GM12878 (cell line): ENCODE results near the gene MACROD2. TPM values are rescaled to one million over a fixed set of nuclear protein-coding genes. Genes with fewer than 3 reads are reported as not detected.

Experiments used
- ATAC-seq: fragments of 200-7000 bp; cut with Tn5 transposase; 3 replicates; pipeline ENCODE4 v1.9.1; 2020; ENCODE audit warnings: mild to moderate bottlenecking, moderate library complexity
- BruUV-seq: library from RNA; stranded (reverse); fragments of 400-500 nt; replicated peaks from 2 replicates; lab custom pipeline; 2021; lab: Mats Ljungman, UMichigan
- CTCF ChIA-PET: fragments of 300-600 bp; sonication (Branson Sonifier 250); formaldehyde crosslinking; extraction: SDS; loops from one replicate; lab custom pipeline; 2021; ENCODE audit warnings: inconsistent platforms; lab: Yijun Ruan, JAX
- POLR2A ChIA-PET: fragments of 350-600 bp; formaldehyde crosslinking; extraction: SDS; loops from one replicate; lab custom pipeline; 2021; ENCODE audit warnings: inconsistent platforms; lab: Charles Lee
- RAD21 ChIA-PET: fragments of 300-600 bp; sonication (Branson Sonifier 250); formaldehyde crosslinking; loops from one replicate; lab custom pipeline; 2023; ENCODE audit warnings: antibody characterized with exemption; ENCODE audit not compliant: unreplicated experiment; lab: Charles Lee
- SMC1A ChIA-PET: fragments of 300-600 bp; sonication (Branson Sonifier 250); formaldehyde crosslinking; loops from one replicate; lab custom pipeline; 2023; ENCODE audit not compliant: unreplicated experiment, uncharacterized antibody; lab: Charles Lee
- DNase-seq: peaks from one replicate; pipeline ENCODE4 v3.0.0-alpha.2; 2011; ENCODE audit warnings: low read depth, low spot score
- FAIRE-seq: peaks from 3 replicates; lab custom pipeline; 2011; peaks lifted over from hg19 to GRCh38; lab: Jason Lieb, UNC
- H2AFZ ChIP-seq: 2 replicates; pipeline ENCODE4 v1.6.0; 2011; ENCODE audit warnings: low read depth, low read length, control low read depth; ENCODE audit not compliant: control insufficient read depth
- H3K27ac ChIP-seq: 2 replicates; pipeline ENCODE4 v1.5.1; 2011; ENCODE audit warnings: control low read depth; ENCODE audit not compliant: control insufficient read depth, insufficient read depth
- H3K27me3 ChIP-seq, 2 experiments: replicated peaks in 1 of 2; 2 replicates each; pipeline versions ENCODE4 v1.6.0 to v1.6.1; 2011; ENCODE audit warnings: low read length in 1 of 2; ENCODE audit not compliant: control insufficient read depth in 2 of 2, insufficient read depth in 2 of 2
- H3K36me3 ChIP-seq, 2 experiments: 2 replicates each; pipeline ENCODE4 v1.5.1; 2011; ENCODE audit warnings: low read length in 1 of 2; ENCODE audit not compliant: control insufficient read depth in 2 of 2, insufficient read depth in 2 of 2
- H3K4me1 ChIP-seq: 2 replicates; pipeline ENCODE4 v1.6.1; 2011; ENCODE audit warnings: mild to moderate bottlenecking, low read length, moderate library complexity, mixed read lengths; ENCODE audit not compliant: control insufficient read depth, insufficient read depth
- H3K4me2 ChIP-seq: 2 replicates; pipeline ENCODE4 v1.6.0; 2011; ENCODE audit warnings: control low read depth; ENCODE audit not compliant: control insufficient read depth, insufficient read depth
- H3K4me3 ChIP-seq: fragments of 200-600 bp; sonication (generic); 2 replicates; pipeline ENCODE4 v1.5.1; 2016
- H3K79me2 ChIP-seq: 2 replicates; pipeline ENCODE4 v1.6.0; 2011; ENCODE audit warnings: low read length; ENCODE audit not compliant: control insufficient read depth, insufficient read depth
- H3K9ac ChIP-seq: 2 replicates; pipeline ENCODE4 v1.8.0; 2011; ENCODE audit warnings: low read length, control low read depth, mixed read lengths; ENCODE audit not compliant: control insufficient read depth, insufficient read depth
- H3K9me3 ChIP-seq: replicated peaks from 3 replicates; pipeline ENCODE4 v1.5.1; 2011; ENCODE audit warnings: mild to moderate bottlenecking, low read length; ENCODE audit not compliant: control insufficient read depth, insufficient read depth
- H4K20me1 ChIP-seq: 2 replicates; pipeline ENCODE4 v1.6.0; 2011; ENCODE audit not compliant: control insufficient read depth, insufficient read depth
- CBX3 ChIP-seq: fragments of 200-600 bp; sonication (generic); IDR thresholded peaks from 2 replicates; pipeline ENCODE4 v1.6.1; 2016; ENCODE audit warnings: low read depth, borderline replicate concordance
- CHD1 ChIP-seq: IDR thresholded peaks from 2 replicates; pipeline ENCODE4 v1.6.1; 2012; ENCODE audit warnings: low read depth, low read length, improper control_type of control experiment
- CREB1 ChIP-seq: IDR thresholded peaks from 2 replicates; pipeline ENCODE4 v1.6.1; 2012; ENCODE audit warnings: low read depth, mild to moderate bottlenecking, inconsistent platforms
- EGR1 ChIP-seq, 2 experiments: IDR thresholded peaks; 1 replicate in 1 of 2; 2 replicates in 1 of 2; pipeline ENCODE4 v1.6.1; 2011 to 2012; ENCODE audit warnings: low read depth in 2 of 2, low read length in 2 of 2, borderline replicate concordance in 1 of 2, mild to moderate bottlenecking in 1 of 2, moderate library complexity in 1 of 2
- MTA3 ChIP-seq: IDR thresholded peaks from 2 replicates; pipeline ENCODE4 v1.6.1; 2012; ENCODE audit warnings: low read length, inconsistent platforms, borderline replicate concordance
- NR2C1 ChIP-seq: fragments of 450-650 bp; IDR thresholded peaks from 2 replicates; pipeline ENCODE4 v1.6.1; 2017; ENCODE audit warnings: antibody characterized with exemption, mild to moderate bottlenecking, moderate library complexity
- RB1 ChIP-seq: fragments of 450-650 bp; formaldehyde crosslinking; IDR thresholded peaks from 2 replicates; pipeline ENCODE4 v1.6.1; 2017; ENCODE audit warnings: mild to moderate bottlenecking, borderline replicate concordance
- RUNX3 ChIP-seq: IDR thresholded peaks from 2 replicates; pipeline ENCODE4 v1.6.1; 2012; ENCODE audit warnings: low read length, inconsistent platforms
- ZNF217 ChIP-seq: fragments of 450-650 bp; IDR thresholded peaks from 2 replicates; pipeline ENCODE4 v1.6.1; 2017; ENCODE audit warnings: antibody characterized with exemption, mild to moderate bottlenecking
- WGBS: methylation state at CpG from one replicate; pipeline ENCODE4 v1.1.6; 2016; ENCODE audit warnings: low lambda C conversion rate; ENCODE audit not compliant: insufficient replicate concordance, insufficient coverage; ENCODE audit errors: missing lambda C conversion rate; 5-methylcytosine and 5-hydroxymethylcytosine counted together
- in situ Hi-C: fragments of 300-500 bp; cut with MboI; formaldehyde crosslinking; loops from 9 replicates; pipeline ENCODE4 v1.14.3; 2018; ENCODE audit warnings: mixed read lengths
- intact Hi-C: fragments of 100-400 bp; cut with micrococcal nuclease; formaldehyde crosslinking; loops from one replicate; pipeline ENCODE4 v1.14.2; 2022; ENCODE audit not compliant: unreplicated experiment
- polyA plus RNA-seq, 11 experiments: library from polyadenylated mRNA; depleted of rRNA in 4 of 11; unstranded in 6 of 11; stranded (reverse) in 5 of 11; fragments of >200 nt; fragmentation: Nextera tagmentation in 4 of 11; fragmentation: Illumina TruSeq in 1 of 11; extraction: Ambion mirVana in 4 of 11; extraction: Trizol in 1 of 11; gene quantifications; 1 replicate in 1 of 11; 2 replicates in 10 of 11; pipeline versions ENCODE4 v1.2.1 to v1.2.3, GENCODE V29; 2011 to 2016; ENCODE audit warnings: inconsistent platforms in 2 of 11, missing spikeins in 2 of 11, low read depth in 1 of 11
- total RNA-seq, 4 experiments: library from RNA; depleted of rRNA in 3 of 4; stranded (reverse); fragments of >200 nt in 3 of 4; fragmentation: Illumina TruSeq in 1 of 4; extraction: Trizol in 1 of 4; gene quantifications; 2 replicates each; pipeline versions ENCODE4 v1.2.1 to v1.2.3, GENCODE V29; 2013 to 2021
- TF ChIP-seq, protein P1 (sequence below): fragments of 450-650 bp; conservative IDR thresholded peaks from 2 replicates; pipeline ENCODE4 v1.6.1; 2017; ENCODE audit warnings: mild to moderate bottlenecking, moderate library complexity
- TF ChIP-seq, protein P2 (sequence below): fragments of 450-650 bp; IDR thresholded peaks from 2 replicates; pipeline ENCODE4 v1.6.1; 2016; ENCODE audit warnings: mild to moderate bottlenecking
- TF ChIP-seq, protein P3 (sequence below): fragments of 450-650 bp; IDR thresholded peaks from 2 replicates; pipeline ENCODE4 v1.6.1; 2017; ENCODE audit warnings: antibody characterized with exemption, mild to moderate bottlenecking, moderate library complexity

MACROD2 gene
- total and polyA plus RNA-seq, 10 of the 15 experiments (the other 5 are each of a cell fraction or from before 2014, with no cell fraction given): 1.1 to 21.5 (median 2.2) TPM

DNA sequence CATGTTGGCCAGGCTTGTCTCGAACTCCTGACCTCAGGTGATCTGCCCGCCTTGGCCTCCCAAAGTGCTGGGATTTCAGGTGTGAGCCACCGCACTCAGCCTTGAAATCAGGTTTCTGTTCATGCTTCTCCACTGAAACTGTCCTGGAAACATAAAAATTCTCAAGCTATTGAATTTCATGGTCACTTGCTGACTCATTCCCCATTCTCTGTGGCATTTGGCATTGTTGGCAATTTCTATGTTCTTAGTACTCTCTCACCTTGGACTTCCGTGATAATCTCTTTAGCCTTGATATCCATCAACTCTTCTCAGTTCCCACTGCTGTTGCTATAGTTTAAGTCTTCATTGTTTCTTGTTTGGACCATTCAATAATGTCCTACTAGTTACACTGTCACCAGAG is 11.1 kb upstream of the MACROD2 start:
- CTCF ChIA-PET: no interaction called here
- in situ Hi-C loops: no loop called here
- H3K4me3 ChIP-seq: no peak overlapping the region
- H4K20me1 ChIP-seq: no peaks in the 10 kb centered on the region
- H3K27me3 ChIP-seq: no peaks in the 10 kb centered on the region
- no peaks in the 10 kb centered on the region for H3K9me3 ChIP-seq
- H3K27ac ChIP-seq: no peak overlapping the region
- DNase-seq (no peak), FAIRE-seq (no peak), ATAC-seq (no peak)
- no peak overlapping the region for H2AFZ ChIP-seq
- H3K36me3 ChIP-seq: no peaks in the 10 kb centered on the region
- RAD21 ChIA-PET: no interaction called here
- POLR2A ChIA-PET: no interaction called here
- SMC1A ChIA-PET: no interaction called here
- WGBS: 41% methylated on average over 4 of the region's 4 CpGs
- no peaks in the 10 kb centered on the region for H3K4me1 ChIP-seq
- H3K9ac ChIP-seq: no peak overlapping the region
- H3K79me2 ChIP-seq: no peaks in the 10 kb centered on the region
- intact Hi-C loops: no loop called here
- no peak overlapping the region for H3K4me2 ChIP-seq
- BruUV-seq: no TSS peak
- TF ChIP-seq, protein P1, sequence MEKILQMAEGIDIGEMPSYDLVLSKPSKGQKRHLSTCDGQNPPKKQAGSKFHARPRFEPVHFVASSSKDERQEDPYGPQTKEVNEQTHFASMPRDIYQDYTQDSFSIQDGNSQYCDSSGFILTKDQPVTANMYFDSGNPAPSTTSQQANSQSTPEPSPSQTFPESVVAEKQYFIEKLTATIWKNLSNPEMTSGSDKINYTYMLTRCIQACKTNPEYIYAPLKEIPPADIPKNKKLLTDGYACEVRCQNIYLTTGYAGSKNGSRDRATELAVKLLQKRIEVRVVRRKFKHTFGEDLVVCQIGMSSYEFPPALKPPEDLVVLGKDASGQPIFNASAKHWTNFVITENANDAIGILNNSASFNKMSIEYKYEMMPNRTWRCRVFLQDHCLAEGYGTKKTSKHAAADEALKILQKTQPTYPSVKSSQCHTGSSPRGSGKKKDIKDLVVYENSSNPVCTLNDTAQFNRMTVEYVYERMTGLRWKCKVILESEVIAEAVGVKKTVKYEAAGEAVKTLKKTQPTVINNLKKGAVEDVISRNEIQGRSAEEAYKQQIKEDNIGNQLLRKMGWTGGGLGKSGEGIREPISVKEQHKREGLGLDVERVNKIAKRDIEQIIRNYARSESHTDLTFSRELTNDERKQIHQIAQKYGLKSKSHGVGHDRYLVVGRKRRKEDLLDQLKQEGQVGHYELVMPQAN: no peak
- TF ChIP-seq CHD1: no peak
- TF ChIP-seq RUNX3: no peak
- TF ChIP-seq NR2C1: no peak
- TF ChIP-seq, protein P2, sequence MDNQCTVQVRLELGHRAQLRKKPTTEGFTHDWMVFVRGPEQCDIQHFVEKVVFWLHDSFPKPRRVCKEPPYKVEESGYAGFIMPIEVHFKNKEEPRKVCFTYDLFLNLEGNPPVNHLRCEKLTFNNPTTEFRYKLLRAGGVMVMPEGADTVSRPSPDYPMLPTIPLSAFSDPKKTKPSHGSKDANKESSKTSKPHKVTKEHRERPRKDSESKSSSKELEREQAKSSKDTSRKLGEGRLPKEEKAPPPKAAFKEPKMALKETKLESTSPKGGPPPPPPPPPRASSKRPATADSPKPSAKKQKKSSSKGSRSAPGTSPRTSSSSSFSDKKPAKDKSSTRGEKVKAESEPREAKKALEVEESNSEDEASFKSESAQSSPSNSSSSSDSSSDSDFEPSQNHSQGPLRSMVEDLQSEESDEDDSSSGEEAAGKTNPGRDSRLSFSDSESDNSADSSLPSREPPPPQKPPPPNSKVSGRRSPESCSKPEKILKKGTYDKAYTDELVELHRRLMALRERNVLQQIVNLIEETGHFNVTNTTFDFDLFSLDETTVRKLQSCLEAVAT: no peak
- no peak for TF ChIP-seq CBX3
- no peak for TF ChIP-seq MTA3
- no peak for TF ChIP-seq EGR1 (IDR thresholded peaks at IDR 0.05; ENCODE audit: borderline replicate concordance in 1 of 2, low read depth in 2 of 2, low read length in 2 of 2)
- no peak for TF ChIP-seq CREB1
- TF ChIP-seq, protein P3, sequence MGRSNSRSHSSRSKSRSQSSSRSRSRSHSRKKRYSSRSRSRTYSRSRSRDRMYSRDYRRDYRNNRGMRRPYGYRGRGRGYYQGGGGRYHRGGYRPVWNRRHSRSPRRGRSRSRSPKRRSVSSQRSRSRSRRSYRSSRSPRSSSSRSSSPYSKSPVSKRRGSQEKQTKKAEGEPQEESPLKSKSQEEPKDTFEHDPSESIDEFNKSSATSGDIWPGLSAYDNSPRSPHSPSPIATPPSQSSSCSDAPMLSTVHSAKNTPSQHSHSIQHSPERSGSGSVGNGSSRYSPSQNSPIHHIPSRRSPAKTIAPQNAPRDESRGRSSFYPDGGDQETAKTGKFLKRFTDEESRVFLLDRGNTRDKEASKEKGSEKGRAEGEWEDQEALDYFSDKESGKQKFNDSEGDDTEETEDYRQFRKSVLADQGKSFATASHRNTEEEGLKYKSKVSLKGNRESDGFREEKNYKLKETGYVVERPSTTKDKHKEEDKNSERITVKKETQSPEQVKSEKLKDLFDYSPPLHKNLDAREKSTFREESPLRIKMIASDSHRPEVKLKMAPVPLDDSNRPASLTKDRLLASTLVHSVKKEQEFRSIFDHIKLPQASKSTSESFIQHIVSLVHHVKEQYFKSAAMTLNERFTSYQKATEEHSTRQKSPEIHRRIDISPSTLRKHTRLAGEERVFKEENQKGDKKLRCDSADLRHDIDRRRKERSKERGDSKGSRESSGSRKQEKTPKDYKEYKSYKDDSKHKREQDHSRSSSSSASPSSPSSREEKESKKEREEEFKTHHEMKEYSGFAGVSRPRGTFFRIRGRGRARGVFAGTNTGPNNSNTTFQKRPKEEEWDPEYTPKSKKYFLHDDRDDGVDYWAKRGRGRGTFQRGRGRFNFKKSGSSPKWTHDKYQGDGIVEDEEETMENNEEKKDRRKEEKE: no peak
- no peak for TF ChIP-seq ZNF217
- TF ChIP-seq RB1: no peak
